ENCODE results near the gene FOXN3.

The FOXN3 gene

GRCh38 chr14:89330236-89331002 is 86.6 kb downstream of the FOXN3 start:
- DNase-seq = no peak

GRCh38 chr14:89327771-89328212 is 89.2 kb downstream of the FOXN3 start:
- DNase-seq = no peak

- no peak for DNase-seq
Observed at GRCh38 chr14:89325959-89326358, 91.1 kb downstream of the FOXN3 start.

DNA sequence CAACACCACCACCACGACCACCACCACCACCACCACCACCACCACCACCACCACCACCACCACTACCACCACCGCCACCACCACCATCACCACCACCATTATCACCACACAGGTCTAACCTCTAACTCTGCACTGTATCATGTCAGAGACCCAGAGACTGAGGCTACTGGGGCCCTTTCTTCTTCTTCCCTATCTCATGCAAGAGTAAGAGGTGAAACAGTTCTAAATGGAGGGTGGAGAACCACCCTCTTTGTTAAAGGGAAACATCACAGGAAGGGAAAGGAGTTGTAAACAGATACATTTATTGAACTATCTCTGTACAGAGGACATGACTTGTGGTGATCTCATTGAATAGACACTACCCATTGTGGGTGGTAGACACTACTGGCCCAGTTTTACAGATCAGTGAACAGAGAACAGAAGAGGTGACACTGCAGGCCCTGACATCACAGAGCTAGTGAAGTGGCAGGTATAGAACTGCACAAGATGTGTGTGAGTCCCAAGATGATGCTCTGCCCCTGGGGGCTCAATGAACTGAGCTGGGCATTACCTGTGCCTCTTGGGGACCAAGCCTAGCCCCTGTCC is 91.6 kb downstream of the FOXN3 start:
- no peak for DNase-seq

GRCh38 chr14:89324501-89325298 is 92.3 kb downstream of the FOXN3 start:
- DNase-seq = no peak

DNA sequence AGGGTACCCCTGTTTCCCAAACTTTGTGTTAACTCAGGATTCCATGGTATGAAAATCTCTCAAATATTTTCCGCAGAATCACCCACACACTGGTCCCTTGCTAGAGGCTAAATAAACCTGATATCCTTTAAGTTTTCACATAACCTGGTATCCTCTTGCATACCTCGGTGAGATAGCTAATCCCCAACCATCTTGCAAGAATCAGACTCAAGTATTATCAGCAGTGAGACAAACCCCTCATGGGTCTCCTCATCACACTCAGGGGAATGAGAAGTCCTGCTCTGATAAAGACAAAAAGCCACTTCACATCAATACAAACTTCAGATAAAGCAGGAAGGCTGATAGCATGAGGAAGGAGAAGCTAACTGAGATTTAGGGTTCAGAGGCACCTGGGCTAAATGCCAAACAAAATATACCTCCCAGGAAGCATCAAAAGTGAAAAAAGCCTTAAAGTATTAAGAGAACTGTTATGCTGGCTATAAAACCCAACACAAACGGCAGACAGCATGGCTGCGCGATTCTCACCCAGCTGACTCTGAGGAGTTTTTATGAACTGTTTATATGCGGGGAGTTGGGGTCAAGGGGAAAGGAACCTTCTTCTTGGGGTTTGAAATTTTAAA is 96.5 kb downstream of the FOXN3 start:
- no peak for DNase-seq

GRCh38 chr14:89319687-89320086 is 97.3 kb downstream of the FOXN3 start:
- DNase-seq = no peak

DNA sequence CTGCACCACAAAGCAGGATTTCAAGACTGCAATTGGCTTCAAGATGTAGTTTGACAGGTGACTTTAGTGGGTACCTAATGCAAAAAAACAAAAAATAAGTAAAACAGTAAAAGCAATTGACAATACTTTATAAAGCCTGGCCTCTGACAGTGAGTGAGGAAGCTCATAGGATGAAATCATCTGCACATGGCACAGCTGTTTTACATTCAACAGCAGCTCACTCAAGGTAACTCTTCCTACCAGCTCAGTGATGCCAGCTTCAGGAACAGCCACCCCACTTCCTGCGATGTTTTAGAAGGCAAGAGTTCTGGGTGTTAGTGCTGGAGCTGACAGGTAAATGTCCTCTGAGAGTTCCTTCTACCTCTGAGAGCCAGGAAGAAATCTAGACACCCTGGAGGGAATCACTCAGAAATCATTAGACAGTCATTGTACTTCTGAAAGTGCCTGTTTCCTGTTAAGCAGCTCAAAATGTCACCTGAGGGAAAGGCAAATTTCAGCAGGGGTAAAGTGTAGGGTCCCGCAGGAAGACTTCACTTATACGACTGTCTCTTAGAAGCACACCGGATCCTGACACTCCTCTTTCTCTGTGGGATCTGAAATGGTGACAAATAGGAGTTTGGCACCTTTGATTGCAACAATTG is 99.9 kb downstream of the FOXN3 start:
- DNase-seq = no peak

- DNase-seq = no peak
Observed at GRCh38 chr14:89315493-89316470, 101.3 kb downstream of the FOXN3 start.

DNA sequence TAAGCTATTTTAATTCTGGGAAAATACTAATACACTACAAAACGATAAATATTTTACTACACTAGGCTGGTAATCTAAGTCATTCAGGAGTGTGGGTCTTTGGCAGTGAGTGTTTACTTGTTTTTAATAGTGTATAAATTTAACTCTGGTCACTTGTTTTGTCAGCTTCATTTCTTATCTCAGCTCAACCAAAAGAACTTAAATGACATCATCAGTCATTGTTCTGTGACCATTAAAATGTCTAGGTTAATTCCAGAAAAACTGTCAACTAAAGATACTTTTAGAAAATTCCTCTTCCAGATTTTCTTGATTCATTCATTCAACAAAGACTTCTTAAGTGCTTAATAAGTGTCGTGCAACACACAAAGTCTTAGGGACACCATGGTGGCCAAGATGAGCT is 102.8 kb downstream of the FOXN3 start:
- DNase-seq = no peak

GRCh38 chr14:89312932-89313331 is 104.1 kb downstream of the FOXN3 start:
- no peak for DNase-seq

DNA sequence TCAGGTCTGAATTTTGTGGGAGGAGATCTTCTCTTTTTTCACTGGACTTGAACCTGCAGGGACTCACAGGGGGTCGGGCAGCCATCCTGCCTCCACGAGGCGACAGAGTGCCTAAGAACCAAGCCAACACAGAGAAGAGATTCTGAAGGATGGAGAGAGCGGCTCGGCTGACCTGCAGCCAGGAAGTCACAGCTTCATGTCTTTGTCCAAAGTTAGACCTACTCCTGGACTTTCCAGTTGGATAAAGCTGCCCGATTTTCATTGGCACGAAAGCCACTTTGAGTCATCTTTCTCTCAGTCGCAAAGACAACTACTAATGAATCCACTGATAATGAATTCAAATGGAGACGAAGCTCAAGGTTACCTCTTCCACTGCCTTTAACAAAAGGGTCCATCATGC is 106.8 kb downstream of the FOXN3 start:
- DNase-seq = no peak

DNA sequence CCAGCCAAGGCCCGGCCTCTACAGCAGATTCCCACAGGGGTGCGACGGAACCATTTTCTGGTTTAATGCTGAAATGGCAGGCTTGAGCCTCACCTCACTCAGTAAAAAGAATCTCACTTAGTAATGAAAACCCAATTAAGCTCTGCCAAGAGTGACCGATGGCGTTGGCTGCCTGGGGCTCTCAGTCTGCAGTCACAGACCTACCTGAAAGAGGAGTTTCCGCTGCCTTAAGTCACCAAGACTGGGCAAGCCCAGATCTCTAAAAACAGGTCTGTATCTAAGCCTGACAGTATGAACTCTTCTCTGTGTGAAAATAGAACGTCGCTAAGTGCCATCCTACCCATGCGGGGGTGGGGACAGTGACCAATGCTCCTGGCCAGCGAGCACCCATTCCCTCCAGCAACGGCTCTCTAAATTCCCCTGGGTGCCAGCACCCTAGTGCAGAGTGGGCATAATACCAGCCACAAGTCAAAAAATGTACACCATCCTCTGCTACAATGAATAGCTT is 107.3 kb downstream of the FOXN3 start:
- no peak for DNase-seq

GRCh38 chr14:89308232-89308959 is 108.6 kb downstream of the FOXN3 start:
- no peak for DNase-seq

GRCh38 chr14:89307409-89307808 is 109.6 kb downstream of the FOXN3 start:
- DNase-seq = no peak

DNA sequence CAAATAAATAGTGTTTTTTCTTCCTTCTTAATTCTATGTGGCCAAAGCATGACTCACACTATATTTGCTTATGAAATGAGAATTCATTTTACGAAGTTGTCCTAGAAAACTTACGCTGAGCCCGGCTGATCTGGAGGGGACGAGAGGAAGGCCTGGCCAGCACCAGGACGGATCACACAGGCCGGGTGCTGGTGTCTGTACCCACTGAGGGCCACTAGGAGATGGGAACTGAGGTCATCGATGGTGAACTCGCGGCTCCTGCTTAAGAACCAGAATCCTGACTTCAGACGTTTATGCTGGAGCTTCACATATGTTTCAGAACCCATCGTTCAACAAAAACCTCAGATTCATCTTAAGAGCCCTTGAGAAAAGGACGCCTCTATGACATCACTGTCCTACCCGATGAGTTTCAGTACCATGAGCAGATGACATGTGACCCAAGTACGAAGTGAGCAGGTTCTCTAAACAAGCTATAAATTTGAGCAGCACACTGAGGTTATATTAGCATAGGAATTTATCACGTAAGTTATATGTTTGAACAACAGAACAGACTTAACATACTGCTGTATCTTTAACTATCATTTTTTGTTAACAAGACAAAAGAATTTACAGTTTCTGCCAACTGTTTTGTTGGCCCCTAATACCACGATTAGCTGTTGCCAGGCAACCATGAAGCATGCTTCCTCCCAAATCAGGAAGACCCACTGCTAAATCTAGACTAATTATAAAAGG is 111.9 kb downstream of the FOXN3 start:
- DNase-seq = no peak

DNA sequence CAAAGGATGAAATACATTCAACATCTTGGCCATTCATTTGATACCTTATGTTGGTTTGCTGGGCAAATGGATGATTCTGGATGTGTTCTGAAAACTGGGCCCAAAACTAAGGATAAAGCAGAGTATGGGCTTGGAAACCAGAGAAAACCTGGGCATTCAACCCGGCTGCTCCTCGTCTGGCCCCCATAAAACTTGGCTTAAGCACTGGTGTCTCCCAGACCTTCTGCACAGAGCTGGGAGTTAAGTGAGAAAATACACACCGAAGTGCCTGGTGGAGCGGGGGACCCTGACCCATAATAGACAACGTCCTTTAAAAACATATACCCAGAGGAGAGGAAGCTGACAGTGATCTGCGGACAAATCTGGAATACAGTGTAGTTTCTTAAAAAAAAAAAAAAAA is 112.5 kb downstream of the FOXN3 start:
- DNase-seq = no peak

DNA sequence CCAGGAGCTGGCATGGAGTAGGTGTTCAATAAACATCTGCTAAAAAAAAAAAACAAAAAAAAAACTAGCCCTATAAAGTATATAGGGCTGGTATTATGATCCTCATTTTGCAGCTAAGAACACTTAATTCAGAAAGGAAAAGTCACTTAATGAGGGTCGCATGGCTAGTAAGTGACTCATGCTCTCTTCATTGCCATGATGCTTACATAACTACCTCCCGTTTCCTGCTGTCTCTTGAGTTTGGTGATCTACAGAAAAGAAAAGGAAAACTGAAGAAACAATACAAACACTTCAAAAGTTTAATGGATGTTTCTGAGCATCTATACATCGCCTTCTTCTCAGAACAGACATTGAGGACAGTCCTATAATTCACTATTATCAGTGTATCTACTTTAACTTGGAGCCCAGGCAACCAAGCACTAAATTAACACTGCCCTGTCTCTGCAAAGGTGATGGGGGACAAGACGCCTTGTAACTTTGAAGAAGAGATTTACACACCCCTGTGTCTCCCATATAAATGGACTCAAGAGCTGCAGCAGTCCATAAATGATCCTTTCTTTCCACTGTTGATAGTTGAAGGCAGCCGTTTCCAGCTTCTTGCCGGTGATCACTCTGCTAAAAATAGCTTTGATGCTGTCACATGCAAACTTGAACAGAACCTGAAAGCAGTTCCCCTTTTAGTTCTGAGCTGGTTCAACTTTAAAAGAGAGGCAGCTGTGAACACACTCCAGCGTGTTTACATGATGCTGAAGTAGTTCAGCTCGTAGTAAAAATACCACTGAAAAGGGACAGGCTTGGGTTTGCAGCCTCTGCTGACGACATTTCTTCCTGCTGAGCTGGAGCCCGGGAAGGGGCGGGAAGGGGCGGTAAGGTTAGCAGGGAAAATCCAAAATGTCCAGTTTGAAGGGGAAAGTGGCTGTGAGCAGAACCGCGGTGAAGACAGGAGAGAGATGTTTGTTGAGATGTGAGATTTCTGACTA is 113.3 kb downstream of the FOXN3 start:
- no peak for DNase-seq
